Nephron progenitor cell (in vitro differentiated cells): ENCODE measurements around the gene CARS1.
A peak's percentile ranks its signal among the peaks of the same experiment; 100 is the strongest.

ENCODE experiments used
- DNase-seq: peaks from one replicate; pipeline ENCODE4 v3.0.0; 2021
- H3K27ac Mint-ChIP-seq: 2 replicates; pipeline ENCODE4 v1.8.0; 2021; ENCODE audit warnings: mild to moderate bottlenecking, moderate library complexity, mixed read lengths
- H3K27me3 Mint-ChIP-seq: 2 replicates; pipeline ENCODE4 v1.8.0; 2021; ENCODE audit warnings: mild to moderate bottlenecking, low read depth, mixed read lengths; ENCODE audit not compliant: poor library complexity
- H3K36me3 Mint-ChIP-seq: 2 replicates; pipeline ENCODE4 v1.8.0; 2021; ENCODE audit warnings: low read depth, mixed read lengths
- H3K4me1 Mint-ChIP-seq: 2 replicates; pipeline ENCODE4 v1.8.0; 2021; ENCODE audit warnings: mixed read lengths
- H3K4me3 Mint-ChIP-seq: 2 replicates; pipeline ENCODE4 v1.8.0; 2021; ENCODE audit warnings: mild to moderate bottlenecking, moderate library complexity, mixed read lengths
- H3K9me3 Mint-ChIP-seq: 2 replicates; pipeline ENCODE4 v1.8.0; 2021; ENCODE audit warnings: mild to moderate bottlenecking, moderate library complexity, mixed read lengths
- CTCF ChIP-seq: fragments of 200-600 bp; sonication (generic); IDR thresholded peaks from 2 replicates; pipeline ENCODE4 v1.5.0; 2021; ENCODE audit warnings: antibody characterized with exemption

Gene CARS1

GRCh38 chr11:2980168-2980840 is 76.9 kb downstream of the CARS1 start:
- no peak for DNase-seq
- H3K36me3 Mint-ChIP-seq, result peaks cover 67% of the 10 kb centered on the region
- H3K27ac Mint-ChIP-seq, result no peak overlapping the region
- H3K4me3 Mint-ChIP-seq, result no peak overlapping the region
- peaks cover 14% of the 10 kb centered on the region for H3K4me1 Mint-ChIP-seq
- H3K27me3 Mint-ChIP-seq, result no peaks in the 10 kb centered on the region
- no peak for TF ChIP-seq CTCF
- H3K9me3 Mint-ChIP-seq, result no peaks in the 10 kb centered on the region

GRCh38 chr11:2977113-2977512 is 80.1 kb downstream of the CARS1 start:
- no peak for TF ChIP-seq CTCF
- Mint-ChIP-seq H3K9me3 (no peaks in the 10 kb centered on the region), H3K27me3 (no peaks in the 10 kb centered on the region), H3K4me1 (peaks cover 6% of the 10 kb centered on the region), H3K36me3 (peaks cover 61% of the 10 kb centered on the region), H3K4me3 (no peak overlapping the region), H3K27ac (no peak overlapping the region)
- DNase-seq, result no peak

- Mint-ChIP-seq H3K4me1 (no peaks in the 10 kb centered on the region), H3K9me3 (no peaks in the 10 kb centered on the region), H3K27ac (peak overlapping the region; percentile 78), H3K4me3 (no peak overlapping the region), H3K36me3 (peaks cover 61% of the 10 kb centered on the region), H3K27me3 (no peaks in the 10 kb centered on the region)
- DNase-seq, result no peak
- no peak for TF ChIP-seq CTCF
Measured at GRCh38 chr11:2976294-2977063, 80.7 kb downstream of the CARS1 start.

GRCh38 chr11:2975594-2975993 is 81.6 kb downstream of the CARS1 start:
- DNase-seq, result no peak
- Mint-ChIP-seq H3K36me3 (peaks cover 70% of the 10 kb centered on the region), H3K9me3 (no peaks in the 10 kb centered on the region), H3K27me3 (no peaks in the 10 kb centered on the region), H3K4me1 (no peaks in the 10 kb centered on the region), H3K4me3 (no peak overlapping the region), H3K27ac (no peak overlapping the region)
- TF ChIP-seq CTCF, result peak; percentile 29

- H3K27ac Mint-ChIP-seq, result peak overlapping the region; percentile 94
- TF ChIP-seq CTCF, result no peak
- H3K36me3 Mint-ChIP-seq, result peaks cover 79% of the 10 kb centered on the region
- H3K4me3 Mint-ChIP-seq, result no peak overlapping the region
- H3K4me1 Mint-ChIP-seq, result no peaks in the 10 kb centered on the region
- DNase-seq, result no peak
- no peaks in the 10 kb centered on the region for H3K27me3 Mint-ChIP-seq
- H3K9me3 Mint-ChIP-seq, result no peaks in the 10 kb centered on the region
Measured at GRCh38 chr11:2974272-2974671, 83.0 kb downstream of the CARS1 start.
